Astrocyte (in vitro differentiated cells and primary cell): ENCODE data around the gene NPB. TPM values are rescaled to one million over a fixed set of nuclear protein-coding genes. Genes with fewer than 3 reads are reported as not detected.

ENCODE experiments used
- DNase-seq: peaks from one replicate; pipeline ENCODE4 v3.0.0-alpha.2; 2010; ENCODE audit warnings: low read depth
- FAIRE-seq: peaks from 2 replicates; lab custom pipeline; 2011; peaks lifted over from hg19 to GRCh38; lab: Jason Lieb, UNC
- H2AFZ ChIP-seq: 2 replicates; pipeline ENCODE4 v1.6.0; 2012; ENCODE audit warnings: low read depth, low read length, inconsistent platforms
- H3K27ac ChIP-seq: 2 replicates; pipeline ENCODE4 v1.5.1; 2011; ENCODE audit warnings: low read depth, low read length, inconsistent platforms
- H3K27me3 ChIP-seq: 2 replicates; pipeline ENCODE4 v1.6.0; 2011; ENCODE audit warnings: low read length, inconsistent platforms; ENCODE audit not compliant: insufficient read depth
- H3K36me3 ChIP-seq: 2 replicates; pipeline ENCODE4 v1.5.1; 2011; ENCODE audit warnings: low read length, inconsistent platforms; ENCODE audit not compliant: insufficient read depth
- H3K4me1 ChIP-seq: 2 replicates; pipeline ENCODE4 v1.5.1; 2011; ENCODE audit warnings: low read length, inconsistent platforms; ENCODE audit not compliant: insufficient read depth
- H3K4me2 ChIP-seq: 2 replicates; pipeline ENCODE4 v1.6.0; 2012; ENCODE audit warnings: low read length, inconsistent platforms
- H3K4me3 ChIP-seq: 2 replicates; pipeline ENCODE4 v1.5.1; 2011; ENCODE audit warnings: low read depth, mild to moderate bottlenecking, low read length, inconsistent platforms; ENCODE audit not compliant: insufficient read depth
- H3K79me2 ChIP-seq: 2 replicates; pipeline ENCODE4 v1.6.0; 2012; ENCODE audit warnings: mild to moderate bottlenecking, low read length, inconsistent platforms; ENCODE audit not compliant: insufficient read depth
- H3K9ac ChIP-seq: 2 replicates; pipeline ENCODE4 v1.6.0; 2012; ENCODE audit warnings: mild to moderate bottlenecking, low read length, inconsistent platforms
- H3K9me3 ChIP-seq: 2 replicates; pipeline ENCODE4 v1.5.1; 2012; ENCODE audit warnings: low read depth, mild to moderate bottlenecking, low read length, inconsistent platforms; ENCODE audit not compliant: insufficient read depth
- H4K20me1 ChIP-seq: 2 replicates; pipeline ENCODE4 v1.6.0; 2012; ENCODE audit warnings: low read length, inconsistent platforms; ENCODE audit not compliant: insufficient read depth
- H3K27ac Mint-ChIP-seq: one replicate; pipeline ENCODE4 v1.8.0; 2021; ENCODE audit warnings: mild to moderate bottlenecking, mixed read lengths; ENCODE audit not compliant: unreplicated experiment
- H3K27me3 Mint-ChIP-seq: one replicate; pipeline ENCODE4 v1.8.0; 2021; ENCODE audit warnings: low read depth, mixed read lengths; ENCODE audit not compliant: unreplicated experiment
- H3K36me3 Mint-ChIP-seq: one replicate; pipeline ENCODE4 v1.8.0; 2021; ENCODE audit warnings: low read depth, mixed read lengths; ENCODE audit not compliant: unreplicated experiment
- H3K4me1 Mint-ChIP-seq: one replicate; pipeline ENCODE4 v1.8.0; 2021; ENCODE audit warnings: low read depth, mixed read lengths; ENCODE audit not compliant: unreplicated experiment
- H3K4me3 Mint-ChIP-seq: one replicate; pipeline ENCODE4 v1.8.0; 2021; ENCODE audit warnings: mild to moderate bottlenecking, moderate library complexity, mixed read lengths; ENCODE audit not compliant: unreplicated experiment
- H3K9me3 Mint-ChIP-seq: one replicate; pipeline ENCODE4 v1.8.0; 2021; ENCODE audit warnings: mild to moderate bottlenecking, mixed read lengths; ENCODE audit not compliant: unreplicated experiment
- EZH2 ChIP-seq: IDR thresholded peaks from 2 replicates; pipeline ENCODE4 v1.6.1; 2012; ENCODE audit warnings: mild to moderate bottlenecking, low read length, inconsistent platforms; ENCODE audit not compliant: insufficient read depth
- total RNA-seq: library from RNA; stranded (reverse); gene quantifications from 2 replicates; pipeline ENCODE4 v1.2.1, GENCODE V29; 2021
- TF ChIP-seq, protein P1 (sequence below): IDR thresholded peaks from 2 replicates; pipeline ENCODE4 v1.5.1; 2011; ENCODE audit warnings: low read depth, mild to moderate bottlenecking, inconsistent platforms, low read length, moderate library complexity; ENCODE audit not compliant: insufficient read depth

Gene NPB
- total RNA-seq, 1 donor from 2014 or later: 2.0 TPM

DNA sequence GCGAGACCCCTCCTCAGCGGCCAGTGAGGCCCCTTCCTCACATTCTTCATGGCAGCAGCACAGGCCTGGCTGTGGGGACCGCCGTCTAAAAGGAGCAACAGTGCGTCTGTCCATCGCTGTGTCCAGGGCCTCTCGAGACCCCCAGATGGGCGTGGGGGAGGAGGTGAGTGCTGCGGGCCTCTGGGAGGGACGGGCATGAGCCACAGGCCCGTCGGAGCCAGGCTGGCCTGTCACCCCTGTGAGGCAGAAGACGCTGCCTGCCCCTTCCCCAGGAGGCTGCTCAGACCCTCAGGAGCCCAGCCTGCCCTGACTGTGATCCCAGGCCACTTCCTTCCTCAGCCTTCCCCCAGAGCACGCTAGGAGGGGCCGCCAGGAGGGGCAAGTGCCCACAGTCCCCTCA lies 37.2 kb downstream of the NPB start:
- Histone ChIP-seq H3K4me2 (no peak overlapping the region), H3K27me3 (peaks cover 8% of the 10 kb centered on the region), H3K4me3 (no peak overlapping the region), H3K4me1 (peaks cover 6% of the 10 kb centered on the region), H3K9ac (no peak overlapping the region), H3K36me3 (no peaks in the 10 kb centered on the region), H3K27ac (no peak overlapping the region), H4K20me1 (peaks cover 8% of the 10 kb centered on the region), H2AFZ (no peak overlapping the region), H3K9me3 (no peaks in the 10 kb centered on the region), H3K79me2 (peaks cover 20% of the 10 kb centered on the region)
- Mint-ChIP-seq H3K4me3 (no peak overlapping the region), H3K4me1 (peaks cover 5% of the 10 kb centered on the region), H3K9me3 (no peaks in the 10 kb centered on the region), H3K36me3 (peaks cover 4% of the 10 kb centered on the region), H3K27ac (no peak overlapping the region), H3K27me3 (peaks cover 12% of the 10 kb centered on the region)
- DNase-seq: no peak
- no peak for FAIRE-seq
- no peak for TF ChIP-seq EZH2
- TF ChIP-seq, protein P1, sequence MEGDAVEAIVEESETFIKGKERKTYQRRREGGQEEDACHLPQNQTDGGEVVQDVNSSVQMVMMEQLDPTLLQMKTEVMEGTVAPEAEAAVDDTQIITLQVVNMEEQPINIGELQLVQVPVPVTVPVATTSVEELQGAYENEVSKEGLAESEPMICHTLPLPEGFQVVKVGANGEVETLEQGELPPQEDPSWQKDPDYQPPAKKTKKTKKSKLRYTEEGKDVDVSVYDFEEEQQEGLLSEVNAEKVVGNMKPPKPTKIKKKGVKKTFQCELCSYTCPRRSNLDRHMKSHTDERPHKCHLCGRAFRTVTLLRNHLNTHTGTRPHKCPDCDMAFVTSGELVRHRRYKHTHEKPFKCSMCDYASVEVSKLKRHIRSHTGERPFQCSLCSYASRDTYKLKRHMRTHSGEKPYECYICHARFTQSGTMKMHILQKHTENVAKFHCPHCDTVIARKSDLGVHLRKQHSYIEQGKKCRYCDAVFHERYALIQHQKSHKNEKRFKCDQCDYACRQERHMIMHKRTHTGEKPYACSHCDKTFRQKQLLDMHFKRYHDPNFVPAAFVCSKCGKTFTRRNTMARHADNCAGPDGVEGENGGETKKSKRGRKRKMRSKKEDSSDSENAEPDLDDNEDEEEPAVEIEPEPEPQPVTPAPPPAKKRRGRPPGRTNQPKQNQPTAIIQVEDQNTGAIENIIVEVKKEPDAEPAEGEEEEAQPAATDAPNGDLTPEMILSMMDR: no peak

DNA sequence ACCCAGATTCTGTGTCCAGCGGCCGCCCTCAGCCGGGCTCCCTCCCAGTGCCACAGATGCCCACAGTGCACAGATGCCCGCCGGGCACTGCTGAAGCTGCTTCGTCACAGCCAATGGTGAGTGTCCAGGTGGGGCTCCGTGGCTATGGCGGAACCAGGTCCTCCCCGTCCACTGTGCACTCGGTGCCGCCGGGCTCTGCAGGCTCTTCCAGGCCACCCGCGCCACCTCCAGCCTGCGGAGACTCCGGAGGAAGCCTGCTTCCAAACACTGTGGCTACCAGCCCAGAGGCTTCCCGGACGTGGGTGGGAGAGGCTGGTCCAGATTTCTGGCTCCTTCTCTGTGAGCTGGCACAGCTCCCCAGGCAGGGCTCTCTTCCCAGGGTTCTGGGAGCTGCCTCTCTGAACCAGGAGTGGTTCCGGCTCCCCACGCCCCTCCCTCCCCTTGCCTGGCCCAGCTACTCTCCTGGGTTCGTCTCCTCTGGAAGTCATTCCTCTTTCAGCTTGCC lies 37.9 kb downstream of the NPB start:
- no peak overlapping the region for H3K4me3 Mint-ChIP-seq
- DNase-seq (no peak), FAIRE-seq (no peak)
- H3K36me3 Mint-ChIP-seq: peaks cover 4% of the 10 kb centered on the region
- H3K27me3 Mint-ChIP-seq: peaks cover 12% of the 10 kb centered on the region
- Histone ChIP-seq H3K27me3 (peaks cover 13% of the 10 kb centered on the region), H3K4me1 (peaks cover 6% of the 10 kb centered on the region), H3K4me3 (no peak overlapping the region), H3K36me3 (no peaks in the 10 kb centered on the region), H3K4me2 (no peak overlapping the region), H3K9ac (no peak overlapping the region), H4K20me1 (peaks cover 8% of the 10 kb centered on the region), H2AFZ (no peak overlapping the region), H3K79me2 (peaks cover 18% of the 10 kb centered on the region), H3K27ac (no peak overlapping the region), H3K9me3 (no peaks in the 10 kb centered on the region)
- H3K9me3 Mint-ChIP-seq: no peaks in the 10 kb centered on the region
- no peak overlapping the region for H3K27ac Mint-ChIP-seq
- peaks cover 5% of the 10 kb centered on the region for H3K4me1 Mint-ChIP-seq
- no peak for TF ChIP-seq EZH2
- TF ChIP-seq, protein P1: no peak

DNA sequence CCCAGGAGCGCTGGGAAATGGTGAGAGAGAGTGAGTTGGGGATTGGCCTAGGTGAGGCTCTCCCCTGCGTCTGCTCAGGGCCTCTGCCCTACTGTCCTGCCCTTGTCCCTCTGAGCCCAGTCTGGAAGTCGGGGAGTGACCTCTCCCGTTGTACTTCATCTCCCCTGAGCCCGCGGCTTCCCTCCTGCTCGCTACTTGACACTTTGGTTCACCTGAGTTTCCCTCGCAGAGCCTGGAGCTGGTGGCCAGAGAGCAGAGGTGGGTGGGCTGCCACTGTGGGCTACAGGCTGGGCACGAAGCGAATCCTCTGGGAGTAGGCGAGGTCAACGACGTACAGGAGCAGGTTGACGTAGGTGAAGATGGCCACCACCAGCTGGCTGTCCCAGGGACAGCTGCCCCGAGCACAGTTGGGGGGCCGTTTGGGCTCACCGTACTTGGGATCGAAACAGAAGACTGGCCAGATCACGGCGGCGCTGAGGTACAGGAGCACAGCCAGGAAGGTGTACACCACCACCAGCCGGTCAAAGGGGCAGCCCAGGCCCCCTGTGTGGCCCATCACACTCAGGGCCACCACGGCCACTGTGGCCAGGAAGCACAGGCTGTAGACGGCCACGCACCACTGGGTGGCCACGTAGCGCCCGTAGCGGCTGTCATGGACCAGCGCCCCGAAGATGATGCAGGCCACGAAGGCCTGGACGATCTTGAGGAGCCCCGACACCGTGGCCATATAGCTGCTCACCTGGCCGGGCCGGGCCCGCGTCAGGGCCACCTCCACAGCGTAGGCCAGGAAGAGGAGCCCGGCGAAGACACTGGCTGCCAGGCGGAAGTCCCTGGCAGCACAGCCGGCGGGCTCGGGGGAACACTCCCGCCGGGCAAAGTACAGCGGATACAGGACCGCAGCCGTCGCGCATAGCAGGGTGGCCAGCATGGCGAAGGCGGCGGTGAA lies 38.8 kb downstream of the NPB start:
- H3K9ac ChIP-seq: no peak overlapping the region
- Mint-ChIP-seq H3K4me3 (no peak overlapping the region), H3K4me1 (peaks cover 2% of the 10 kb centered on the region), H3K36me3 (peaks cover 2% of the 10 kb centered on the region), H3K27me3 (peaks cover 12% of the 10 kb centered on the region), H3K27ac (no peak overlapping the region), H3K9me3 (no peaks in the 10 kb centered on the region)
- peaks cover 6% of the 10 kb centered on the region for H3K4me1 ChIP-seq
- peaks cover 13% of the 10 kb centered on the region for H3K27me3 ChIP-seq
- no peaks in the 10 kb centered on the region for H4K20me1 ChIP-seq
- TF ChIP-seq EZH2: no peak
- TF ChIP-seq, protein P1: no peak
- H3K36me3 ChIP-seq: no peaks in the 10 kb centered on the region
- H3K4me2 ChIP-seq: no peak overlapping the region
- H3K27ac ChIP-seq: no peak overlapping the region
- DNase-seq (no peak), FAIRE-seq (no peak)
- H3K9me3 ChIP-seq: no peaks in the 10 kb centered on the region
- H3K79me2 ChIP-seq: peaks cover 10% of the 10 kb centered on the region
- H2AFZ ChIP-seq: no peak overlapping the region
- H3K4me3 ChIP-seq: no peak overlapping the region
